Measurements from ENCODE around the gene DMWD.
A peak's percentile ranks its signal among the peaks of the same experiment; 100 is the strongest.

The DMWD gene

DNA sequence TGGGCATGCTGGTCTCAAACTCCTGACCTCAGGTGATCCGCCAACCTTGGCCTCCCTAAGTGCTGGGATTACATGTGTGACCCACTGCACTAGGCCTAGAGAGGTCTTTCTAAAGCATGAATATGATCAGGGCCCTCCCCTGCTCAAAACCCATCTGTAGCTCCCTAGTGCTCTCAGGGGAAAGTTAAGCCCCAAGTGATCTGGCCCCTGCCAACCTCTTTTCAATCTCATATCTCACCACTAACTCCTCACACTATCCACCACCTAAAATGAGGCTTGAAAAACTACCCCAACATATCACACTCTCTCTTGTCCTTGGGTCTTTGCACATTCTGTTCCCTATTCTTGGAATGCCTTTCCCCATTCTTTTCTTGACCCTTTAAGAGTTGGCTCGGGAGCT lies 2.0 kb upstream of the DMWD start:
- no peak for DNase-seq (ENCODE audit: low read depth in 1 of 2, low spot score in 1 of 2)
- TF ChIP-seq, protein P1, sequence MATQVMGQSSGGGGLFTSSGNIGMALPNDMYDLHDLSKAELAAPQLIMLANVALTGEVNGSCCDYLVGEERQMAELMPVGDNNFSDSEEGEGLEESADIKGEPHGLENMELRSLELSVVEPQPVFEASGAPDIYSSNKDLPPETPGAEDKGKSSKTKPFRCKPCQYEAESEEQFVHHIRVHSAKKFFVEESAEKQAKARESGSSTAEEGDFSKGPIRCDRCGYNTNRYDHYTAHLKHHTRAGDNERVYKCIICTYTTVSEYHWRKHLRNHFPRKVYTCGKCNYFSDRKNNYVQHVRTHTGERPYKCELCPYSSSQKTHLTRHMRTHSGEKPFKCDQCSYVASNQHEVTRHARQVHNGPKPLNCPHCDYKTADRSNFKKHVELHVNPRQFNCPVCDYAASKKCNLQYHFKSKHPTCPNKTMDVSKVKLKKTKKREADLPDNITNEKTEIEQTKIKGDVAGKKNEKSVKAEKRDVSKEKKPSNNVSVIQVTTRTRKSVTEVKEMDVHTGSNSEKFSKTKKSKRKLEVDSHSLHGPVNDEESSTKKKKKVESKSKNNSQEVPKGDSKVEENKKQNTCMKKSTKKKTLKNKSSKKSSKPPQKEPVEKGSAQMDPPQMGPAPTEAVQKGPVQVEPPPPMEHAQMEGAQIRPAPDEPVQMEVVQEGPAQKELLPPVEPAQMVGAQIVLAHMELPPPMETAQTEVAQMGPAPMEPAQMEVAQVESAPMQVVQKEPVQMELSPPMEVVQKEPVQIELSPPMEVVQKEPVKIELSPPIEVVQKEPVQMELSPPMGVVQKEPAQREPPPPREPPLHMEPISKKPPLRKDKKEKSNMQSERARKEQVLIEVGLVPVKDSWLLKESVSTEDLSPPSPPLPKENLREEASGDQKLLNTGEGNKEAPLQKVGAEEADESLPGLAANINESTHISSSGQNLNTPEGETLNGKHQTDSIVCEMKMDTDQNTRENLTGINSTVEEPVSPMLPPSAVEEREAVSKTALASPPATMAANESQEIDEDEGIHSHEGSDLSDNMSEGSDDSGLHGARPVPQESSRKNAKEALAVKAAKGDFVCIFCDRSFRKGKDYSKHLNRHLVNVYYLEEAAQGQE (IDR thresholded peaks at IDR 0.05; ENCODE audit: insufficient replicate concordance, low read depth), result no peak
- TF ChIP-seq, protein P2, sequence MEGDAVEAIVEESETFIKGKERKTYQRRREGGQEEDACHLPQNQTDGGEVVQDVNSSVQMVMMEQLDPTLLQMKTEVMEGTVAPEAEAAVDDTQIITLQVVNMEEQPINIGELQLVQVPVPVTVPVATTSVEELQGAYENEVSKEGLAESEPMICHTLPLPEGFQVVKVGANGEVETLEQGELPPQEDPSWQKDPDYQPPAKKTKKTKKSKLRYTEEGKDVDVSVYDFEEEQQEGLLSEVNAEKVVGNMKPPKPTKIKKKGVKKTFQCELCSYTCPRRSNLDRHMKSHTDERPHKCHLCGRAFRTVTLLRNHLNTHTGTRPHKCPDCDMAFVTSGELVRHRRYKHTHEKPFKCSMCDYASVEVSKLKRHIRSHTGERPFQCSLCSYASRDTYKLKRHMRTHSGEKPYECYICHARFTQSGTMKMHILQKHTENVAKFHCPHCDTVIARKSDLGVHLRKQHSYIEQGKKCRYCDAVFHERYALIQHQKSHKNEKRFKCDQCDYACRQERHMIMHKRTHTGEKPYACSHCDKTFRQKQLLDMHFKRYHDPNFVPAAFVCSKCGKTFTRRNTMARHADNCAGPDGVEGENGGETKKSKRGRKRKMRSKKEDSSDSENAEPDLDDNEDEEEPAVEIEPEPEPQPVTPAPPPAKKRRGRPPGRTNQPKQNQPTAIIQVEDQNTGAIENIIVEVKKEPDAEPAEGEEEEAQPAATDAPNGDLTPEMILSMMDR (IDR thresholded peaks at IDR 0.05; ENCODE audit: insufficient read depth, low read length), result no peak
- TF ChIP-seq SPI1 (IDR thresholded peaks at IDR 0.05; ENCODE audit: borderline replicate concordance, low read depth), result no peak
- TF ChIP-seq GABPA (IDR thresholded peaks at IDR 0.05; ENCODE audit: low read depth), result no peak
- no peak for TF ChIP-seq POLR2AphosphoS5 (IDR thresholded peaks at IDR 0.05; ENCODE audit: low read depth)
- peaks cover 53% of the 10 kb centered on the region for H3K27me3 ChIP-seq (ENCODE audit: insufficient read depth, poor library complexity, severe bottlenecking)
- H3K27ac ChIP-seq (replicated peaks), result no peak overlapping the region
- H3K4me3 ChIP-seq (replicated peaks; ENCODE audit: insufficient read depth, low read length), result no peak overlapping the region

DNA sequence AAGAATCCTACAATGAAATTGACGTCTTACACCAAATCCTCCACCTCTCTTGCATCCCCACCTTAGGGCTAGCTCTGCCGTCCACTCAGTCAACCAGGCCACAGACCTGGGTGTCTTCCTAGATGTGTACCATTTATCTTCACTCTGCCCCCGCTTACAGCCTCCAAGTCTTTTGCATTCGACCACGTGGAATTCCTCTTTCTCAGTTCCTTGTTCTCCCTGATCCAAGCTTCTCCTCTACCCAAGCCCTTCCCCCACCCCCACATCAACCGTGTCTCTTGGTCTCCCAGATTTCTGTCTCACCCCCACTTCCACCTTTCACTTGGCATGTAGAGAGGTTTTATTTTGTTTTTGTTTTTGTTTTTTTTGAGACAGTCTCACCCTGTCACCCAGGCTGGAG lies 1.2 kb upstream of the DMWD start:
- Histone ChIP-seq H3K27me3 (ENCODE audit: insufficient read depth, poor library complexity, severe bottlenecking) (peaks cover 60% of the 10 kb centered on the region), H3K27ac (replicated peaks) (no peak overlapping the region)
- TF ChIP-seq SPI1 (IDR thresholded peaks at IDR 0.05; ENCODE audit: borderline replicate concordance, low read depth) (no peak), GABPA (IDR thresholded peaks at IDR 0.05; ENCODE audit: low read depth) (no peak), POLR2AphosphoS5 (IDR thresholded peaks at IDR 0.05; ENCODE audit: low read depth) (no peak)
- TF ChIP-seq, protein P1 (IDR thresholded peaks at IDR 0.05; ENCODE audit: insufficient replicate concordance, low read depth), result no peak
- TF ChIP-seq, protein P2 (IDR thresholded peaks at IDR 0.05; ENCODE audit: insufficient read depth, low read length), result no peak

DNA sequence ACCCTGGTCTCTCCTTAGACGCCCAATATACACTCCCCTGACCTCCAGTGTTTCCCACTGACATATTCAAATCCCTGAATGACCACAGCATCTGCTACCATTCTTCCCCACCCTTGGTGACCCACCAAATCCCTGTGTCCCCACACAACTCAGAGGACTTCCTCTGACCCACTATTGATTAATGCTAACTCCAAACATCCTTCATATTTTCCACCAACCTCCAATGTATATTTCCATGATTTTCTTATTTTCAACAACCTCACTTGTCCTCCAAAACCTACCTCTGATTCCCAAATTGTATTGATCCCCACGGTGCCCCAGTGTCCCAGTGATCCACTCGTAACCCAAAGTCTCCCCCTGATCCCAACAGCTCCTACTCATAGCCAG lies 526 bp upstream of the DMWD start:
- Histone ChIP-seq H3K4me3 (replicated peaks; ENCODE audit: insufficient read depth, low read length) (peak overlapping the region; percentile 40), H3K27me3 (ENCODE audit: insufficient read depth, poor library complexity, severe bottlenecking) (peaks cover 67% of the 10 kb centered on the region), H3K27ac (replicated peaks) (no peak overlapping the region)
- no peak for TF ChIP-seq POLR2AphosphoS5 (IDR thresholded peaks at IDR 0.05; ENCODE audit: low read depth)
- no peak for TF ChIP-seq SPI1 (IDR thresholded peaks at IDR 0.05; ENCODE audit: borderline replicate concordance, low read depth)
- TF ChIP-seq, protein P1 (IDR thresholded peaks at IDR 0.05; ENCODE audit: insufficient replicate concordance, low read depth), result no peak
- TF ChIP-seq GABPA (IDR thresholded peaks at IDR 0.05; ENCODE audit: low read depth), result no peak
- TF ChIP-seq, protein P2 (IDR thresholded peaks at IDR 0.05; ENCODE audit: insufficient read depth, low read length), result no peak
- DNase-seq (ENCODE audit: low read depth in 1 of 2, low spot score in 1 of 2), result no peak

More for the DNA sequence above, 1.2 kb upstream of the DMWD start:
- H3K4me3 ChIP-seq (replicated peaks; ENCODE audit: insufficient read depth, low read length), result no peak overlapping the region
- DNase-seq (ENCODE audit: low read depth in 1 of 2, low spot score in 1 of 2), result no peak
